Mesenchymal stem cell (in vitro differentiated cells and primary cell): ENCODE data around the gene SPTBN1.

Experiments used
- DNase-seq: peaks from one replicate; pipeline ENCODE4 v3.0.0-alpha.2; 2013
- H2AFZ ChIP-seq: one replicate; pipeline ENCODE4 v1.6.1; 2013; ENCODE audit warnings: low read depth, mild to moderate bottlenecking, control low read depth, inconsistent platforms, low read length, moderate library complexity
- H2AK5ac ChIP-seq: 2 replicates; pipeline ENCODE4 v1.6.1; 2013; ENCODE audit warnings: low read length, moderate library complexity, mild to moderate bottlenecking, inconsistent platforms; ENCODE audit not compliant: severe bottlenecking
- H2BK120ac ChIP-seq: one replicate; pipeline ENCODE4 v1.6.1; 2013; ENCODE audit warnings: low read depth, mild to moderate bottlenecking, inconsistent platforms, low read length, moderate library complexity
- H2BK12ac ChIP-seq, 2 experiments: one replicate each; pipeline ENCODE4 v1.6.1; 2013; ENCODE audit warnings: inconsistent platforms in 2 of 2, low read length in 2 of 2, mild to moderate bottlenecking in 2 of 2, moderate library complexity in 2 of 2, control low read depth in 1 of 2
- H2BK15ac ChIP-seq: one replicate; pipeline ENCODE4 v1.6.1; 2013; ENCODE audit warnings: mild to moderate bottlenecking, low read depth, inconsistent platforms; ENCODE audit not compliant: poor library complexity, severe bottlenecking
- H2BK5ac ChIP-seq: 2 replicates; pipeline ENCODE4 v1.6.1; 2013; ENCODE audit warnings: low read depth, mild to moderate bottlenecking, low read length, control low read depth, inconsistent platforms; ENCODE audit not compliant: poor library complexity, severe bottlenecking
- H3K14ac ChIP-seq, 2 experiments: one replicate each; pipeline ENCODE4 v1.6.1; 2013; ENCODE audit warnings: inconsistent platforms in 2 of 2, low read length in 2 of 2, control low read depth in 1 of 2, mild to moderate bottlenecking in 1 of 2, moderate library complexity in 1 of 2
- H3K18ac ChIP-seq, 2 experiments: one replicate each; pipeline ENCODE4 v1.6.1; 2013; ENCODE audit warnings: inconsistent platforms in 2 of 2, low read length in 2 of 2, control low read depth in 1 of 2, low read depth in 1 of 2, mild to moderate bottlenecking in 1 of 2
- H3K23ac ChIP-seq, 2 experiments: one replicate each; pipeline ENCODE4 v1.6.1; 2013; ENCODE audit warnings: inconsistent platforms in 2 of 2, low read length in 2 of 2, mild to moderate bottlenecking in 2 of 2, moderate library complexity in 2 of 2, control low read depth in 1 of 2
- H3K27ac ChIP-seq: 2 replicates; pipeline ENCODE4 v1.5.1; 2013; ENCODE audit warnings: mild to moderate bottlenecking, moderate library complexity, low read length, control low read depth, inconsistent platforms; ENCODE audit not compliant: poor library complexity, severe bottlenecking
- H3K27me3 ChIP-seq, 2 experiments: 2 replicates each; pipeline versions ENCODE4 v1.6.1 to v1.7.0; 2013; ENCODE audit warnings: low read length in 2 of 2, mild to moderate bottlenecking in 2 of 2, moderate library complexity in 2 of 2, control low read depth in 1 of 2, inconsistent platforms in 1 of 2; ENCODE audit not compliant: control insufficient read depth in 1 of 2, insufficient read depth in 1 of 2
- H3K36me3 ChIP-seq, 2 experiments: 2 replicates each; pipeline versions ENCODE4 v1.6.1 to v1.7.0; 2013; ENCODE audit warnings: low read length in 2 of 2, control low read depth in 1 of 2, inconsistent platforms in 1 of 2, low read depth in 1 of 2, mild to moderate bottlenecking in 1 of 2; ENCODE audit not compliant: insufficient read depth in 2 of 2, control insufficient read depth in 1 of 2
- H3K4ac ChIP-seq, 2 experiments: one replicate each; pipeline ENCODE4 v1.6.1; 2013; ENCODE audit warnings: inconsistent platforms in 2 of 2, low read length in 2 of 2, mild to moderate bottlenecking in 2 of 2, moderate library complexity in 2 of 2, control low read depth in 1 of 2, low read depth in 1 of 2
- H3K4me1 ChIP-seq: 2 replicates; pipeline ENCODE4 v1.6.1; 2013; ENCODE audit warnings: low read depth, low read length, control low read depth; ENCODE audit not compliant: control insufficient read depth, insufficient read depth
- H3K4me2 ChIP-seq: 2 replicates; pipeline ENCODE4 v1.6.1; 2013; ENCODE audit warnings: low read length, mild to moderate bottlenecking, inconsistent platforms; ENCODE audit not compliant: poor library complexity, severe bottlenecking
- H3K4me3 ChIP-seq, 2 experiments: 2 replicates each; pipeline versions ENCODE4 v1.5.1 to v1.7.0; 2013; ENCODE audit warnings: low read length in 2 of 2, mild to moderate bottlenecking in 2 of 2, control low read depth in 1 of 2, low read depth in 1 of 2; ENCODE audit not compliant: insufficient read depth in 1 of 2
- H3K79me1 ChIP-seq: replicated peaks from 2 replicates; pipeline ENCODE4 v1.6.1; 2013; ENCODE audit warnings: mild to moderate bottlenecking, control low read depth, low read length, inconsistent platforms; ENCODE audit not compliant: poor library complexity, severe bottlenecking
- H3K9ac ChIP-seq: 2 replicates; pipeline ENCODE4 v1.7.0; 2013; ENCODE audit warnings: mild to moderate bottlenecking, low read length, moderate library complexity
- H3K9me3 ChIP-seq: 2 replicates; pipeline ENCODE4 v1.7.0; 2013; ENCODE audit warnings: mild to moderate bottlenecking, low read length; ENCODE audit not compliant: control insufficient read depth
- H4K8ac ChIP-seq: one replicate; pipeline ENCODE4 v1.6.1; 2013; ENCODE audit warnings: inconsistent platforms, mild to moderate bottlenecking, low read length, moderate library complexity
- H4K91ac ChIP-seq: one replicate; pipeline ENCODE4 v1.6.1; 2013; ENCODE audit warnings: mild to moderate bottlenecking, low read length, inconsistent platforms
- WGBS: methylation state at CpG from one replicate; pipeline ENCODE4 v1.1.7; 2013; ENCODE audit warnings: mixed read lengths; 5-methylcytosine and 5-hydroxymethylcytosine counted together

Gene SPTBN1

DNA sequence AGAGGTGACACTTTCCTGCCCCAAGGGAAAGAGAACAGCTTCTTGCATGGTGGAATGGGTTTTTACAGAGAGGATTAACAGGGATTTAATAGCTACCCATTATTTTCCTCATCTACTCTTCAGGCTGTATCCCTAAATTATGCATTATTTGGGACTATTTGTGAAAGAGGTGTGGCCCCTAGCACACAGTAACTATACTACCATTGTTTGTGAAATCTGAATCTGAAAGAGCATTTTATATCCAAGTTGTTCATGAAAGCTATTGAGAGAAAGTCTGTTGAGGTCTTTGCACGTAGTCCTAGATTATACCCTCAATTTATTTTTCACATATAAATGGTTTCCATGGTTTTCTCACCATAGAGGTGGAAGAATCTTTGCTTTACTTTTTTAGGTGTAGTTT is 78.1 kb downstream of the SPTBN1 start:
- Histone ChIP-seq H3K36me3 (peaks cover 11 to 70% of the 10 kb centered on the region in 2 experiments), H3K4ac (no peak overlapping the region), H2AK5ac (no peak overlapping the region), H3K27ac (peak overlapping the region; percentile 72), H2BK12ac (no peak overlapping the region), H3K4me3 (no peak overlapping the region), H3K9ac (no peak overlapping the region), H3K4me2 (no peak overlapping the region), H4K8ac (no peak overlapping the region), H2BK5ac (no peak overlapping the region), H3K14ac (no peak overlapping the region), H4K91ac (no peak overlapping the region), H3K9me3 (no peaks in the 10 kb centered on the region), H2BK15ac (no peak overlapping the region), H3K23ac (no peak overlapping the region), H3K4me1 (peaks cover 10% of the 10 kb centered on the region), H3K79me1 (peaks cover 20% of the 10 kb centered on the region), H3K18ac (no peak overlapping the region), H2AFZ (no peak overlapping the region), H2BK120ac (no peak overlapping the region), H3K27me3 (no peaks in the 10 kb centered on the region)
- DNase-seq: no peak
- no CpG with 5 or more reads among the region's 1 CpG for WGBS

DNA sequence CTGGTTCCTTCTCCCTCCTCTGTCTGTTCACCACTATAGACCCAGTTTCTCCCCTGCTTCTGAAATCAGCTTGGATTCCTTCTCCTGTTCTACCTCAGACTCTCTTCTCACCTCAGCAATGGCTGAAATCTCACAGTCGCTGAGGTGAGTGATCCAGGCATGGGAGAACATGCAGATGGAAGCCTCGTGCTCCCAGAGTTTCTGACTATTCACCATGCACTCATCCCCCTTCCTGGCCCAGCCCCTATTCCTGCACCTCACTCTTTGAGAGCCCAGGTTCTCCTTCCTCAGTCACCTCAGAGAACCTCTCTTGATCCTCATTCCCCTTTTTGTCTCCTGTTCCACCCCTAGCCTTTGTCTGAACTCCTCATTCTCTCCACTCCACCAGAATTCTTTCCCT is 78.5 kb downstream of the SPTBN1 start:
- Histone ChIP-seq H3K23ac (no peak overlapping the region), H3K36me3 (peaks cover 7 to 70% of the 10 kb centered on the region in 2 experiments), H3K79me1 (peaks cover 22% of the 10 kb centered on the region), H3K9ac (no peak overlapping the region), H3K4me2 (no peak overlapping the region), H2AK5ac (no peak overlapping the region), H3K9me3 (no peaks in the 10 kb centered on the region), H3K18ac (no peak overlapping the region), H2BK12ac (no peak overlapping the region), H4K91ac (no peak overlapping the region), H2BK120ac (no peak overlapping the region), H3K27me3 (no peaks in the 10 kb centered on the region), H3K4me3 (no peak overlapping the region), H3K4me1 (peaks cover 9% of the 10 kb centered on the region), H2BK5ac (no peak overlapping the region), H3K27ac (no peak overlapping the region), H2AFZ (no peak overlapping the region), H3K14ac (no peak overlapping the region), H2BK15ac (no peak overlapping the region), H3K4ac (no peak overlapping the region), H4K8ac (no peak overlapping the region)
- 98% methylated on average over 2 of the region's 2 CpGs for WGBS
- no peak for DNase-seq

DNA sequence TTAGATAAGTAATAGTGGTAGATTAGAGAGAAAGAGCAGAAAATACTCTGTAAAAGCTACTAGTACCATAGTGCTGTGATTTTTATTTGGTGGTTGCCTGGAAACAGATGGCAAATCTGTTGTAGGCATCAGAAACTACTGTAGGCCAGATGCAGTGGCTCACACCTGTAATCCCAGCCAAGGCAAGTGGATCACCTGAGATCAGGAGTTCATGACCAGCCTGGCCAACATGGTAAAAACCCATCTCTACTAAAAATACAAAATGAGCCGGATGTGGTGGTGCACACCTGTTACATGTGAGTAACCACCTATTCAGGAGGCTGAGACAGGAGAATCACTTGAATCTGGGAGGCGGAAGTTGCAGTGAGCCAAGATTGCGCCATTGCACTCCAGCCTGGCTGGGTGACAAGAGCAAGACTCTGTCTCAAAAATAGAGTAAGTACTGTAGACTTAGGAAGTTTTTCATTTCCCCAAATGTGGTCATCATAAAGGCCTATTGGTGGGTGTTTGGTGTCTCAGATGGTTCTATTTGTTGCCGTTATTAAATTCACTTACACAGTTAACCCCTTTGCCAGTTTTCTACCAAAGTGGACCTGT is 79.6 kb downstream of the SPTBN1 start:
- Histone ChIP-seq H2AFZ (no peak overlapping the region), H3K9me3 (no peaks in the 10 kb centered on the region), H3K9ac (no peak overlapping the region), H2BK5ac (no peak overlapping the region), H2BK15ac (no peak overlapping the region), H3K4me2 (no peak overlapping the region), H3K4ac (no peak overlapping the region), H3K27ac (no peak overlapping the region), H3K4me1 (peaks cover 8% of the 10 kb centered on the region), H3K14ac (no peak overlapping the region), H2BK12ac (no peak overlapping the region), H3K4me3 (no peak overlapping the region), H4K8ac (no peak overlapping the region), H3K79me1 (peaks cover 22% of the 10 kb centered on the region), H3K23ac (no peak overlapping the region), H3K27me3 (no peaks in the 10 kb centered on the region), H3K36me3 (peaks cover 7 to 71% of the 10 kb centered on the region in 2 experiments), H2AK5ac (no peak overlapping the region), H4K91ac (no peak overlapping the region), H3K18ac (no peak overlapping the region), H2BK120ac (no peak overlapping the region)
- no peak for DNase-seq
- 98% methylated on average over 3 of the region's 4 CpGs for WGBS

DNA sequence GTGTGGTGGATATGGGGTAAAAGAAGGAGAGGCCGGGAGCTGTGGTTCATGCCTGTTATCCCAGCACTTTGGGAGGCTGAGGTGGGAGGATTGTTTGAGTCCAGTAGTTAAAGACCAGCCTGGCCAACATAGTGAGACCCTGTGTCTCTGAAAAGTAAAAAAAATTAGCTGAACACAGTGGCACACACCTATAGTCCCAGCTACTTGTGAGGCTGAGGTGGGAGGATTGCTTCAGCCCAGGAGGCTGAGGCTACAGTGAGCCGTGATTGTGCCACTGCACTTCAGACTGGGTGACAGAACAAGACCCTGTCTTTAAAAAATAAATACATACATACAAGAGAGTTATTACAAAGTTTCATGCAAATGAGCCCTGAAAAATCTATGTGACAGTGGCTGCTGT is 80.6 kb downstream of the SPTBN1 start:
- Histone ChIP-seq H3K4me2 (no peak overlapping the region), H3K9me3 (no peaks in the 10 kb centered on the region), H2AK5ac (no peak overlapping the region), H3K14ac (no peak overlapping the region), H3K4me1 (peaks cover 6% of the 10 kb centered on the region), H3K79me1 (peaks cover 22% of the 10 kb centered on the region), H3K18ac (no peak overlapping the region), H3K4me3 (no peak overlapping the region), H2AFZ (no peak overlapping the region), H3K9ac (no peak overlapping the region), H2BK15ac (no peak overlapping the region), H2BK120ac (no peak overlapping the region), H3K27ac (no peak overlapping the region), H3K27me3 (no peaks in the 10 kb centered on the region), H3K36me3 (peaks cover 5 to 73% of the 10 kb centered on the region in 2 experiments), H2BK5ac (no peak overlapping the region), H3K23ac (no peak overlapping the region), H2BK12ac (no peak overlapping the region), H4K8ac (no peak overlapping the region), H3K4ac (no peak overlapping the region), H4K91ac (no peak overlapping the region)
- no peak for DNase-seq
- 98% methylated on average over 2 of the region's 2 CpGs for WGBS
